Stimulated activated CD4-positive, alpha-beta T cell treated with anti-CD3 and anti-CD28 coated beads, Interleukin-1b, Interleukin-23, amount 100 ng/mL, for 48 hours (primary cell): ENCODE results near the gene HOXA9.

ENCODE experiments used
- DNase-seq: peaks from one replicate; pipeline ENCODE4 v3.0.0-alpha.2; 2020

HOXA9 gene

GRCh38 chr7:27200761-27201579, 35.6 kb upstream of the HOXA9 start:
- no peak for DNase-seq

GRCh38 chr7:27199849-27200760, 34.8 kb upstream of the HOXA9 start, which contains the start of gene HOXA13:
Gene HOXA13 (minus strand): TSS chr7:27200091. CDS start chr7:27200077, 14 bp downstream.
- DNase-seq: no peak

GRCh38 chr7:27198871-27199801, 33.8 kb upstream of the HOXA9 start:
- no peak for DNase-seq

GRCh38 chr7:27198138-27198841, 33.0 kb upstream of the HOXA9 start:
- no peak for DNase-seq

GRCh38 chr7:27197137-27198042, 32.1 kb upstream of the HOXA9 start:
- DNase-seq: no peak

GRCh38 chr7:27196287-27196767, 31.0 kb upstream of the HOXA9 start:
- DNase-seq: peak; percentile 83

- no peak for DNase-seq
Observed at GRCh38 chr7:27194686-27195379, 29.5 kb upstream of the HOXA9 start.

- no peak for DNase-seq
Observed at GRCh38 chr7:27194002-27194352, 28.6 kb upstream of the HOXA9 start.

GRCh38 chr7:27193335-27194001, 28.1 kb upstream of the HOXA9 start:
- no peak for DNase-seq

GRCh38 chr7:27192546-27193334, 27.4 kb upstream of the HOXA9 start:
- DNase-seq: no peak

- DNase-seq: no peak
Observed at GRCh38 chr7:27191833-27192545, 26.7 kb upstream of the HOXA9 start.

GRCh38 chr7:27191161-27191731, 25.9 kb upstream of the HOXA9 start:
- DNase-seq: no peak

- DNase-seq: no peak
Observed at GRCh38 chr7:27189997-27190748, 24.8 kb upstream of the HOXA9 start.

GRCh38 chr7:27189295-27189996, 24.1 kb upstream of the HOXA9 start:
- no peak for DNase-seq

- no peak for DNase-seq
Observed at GRCh38 chr7:27188386-27189294, 23.3 kb upstream of the HOXA9 start.
